ENCODE data around the gene FAM227A. TPM values are rescaled to one million over a fixed set of nuclear protein-coding genes. Genes with fewer than 3 reads are reported as not detected.

FAM227A gene
- total and polyA plus RNA-seq, 2 of the 13 experiments (the other 11 are each of a cell fraction or from before 2014, with no cell fraction given) = 1.0 to 1.5 TPM

DNA sequence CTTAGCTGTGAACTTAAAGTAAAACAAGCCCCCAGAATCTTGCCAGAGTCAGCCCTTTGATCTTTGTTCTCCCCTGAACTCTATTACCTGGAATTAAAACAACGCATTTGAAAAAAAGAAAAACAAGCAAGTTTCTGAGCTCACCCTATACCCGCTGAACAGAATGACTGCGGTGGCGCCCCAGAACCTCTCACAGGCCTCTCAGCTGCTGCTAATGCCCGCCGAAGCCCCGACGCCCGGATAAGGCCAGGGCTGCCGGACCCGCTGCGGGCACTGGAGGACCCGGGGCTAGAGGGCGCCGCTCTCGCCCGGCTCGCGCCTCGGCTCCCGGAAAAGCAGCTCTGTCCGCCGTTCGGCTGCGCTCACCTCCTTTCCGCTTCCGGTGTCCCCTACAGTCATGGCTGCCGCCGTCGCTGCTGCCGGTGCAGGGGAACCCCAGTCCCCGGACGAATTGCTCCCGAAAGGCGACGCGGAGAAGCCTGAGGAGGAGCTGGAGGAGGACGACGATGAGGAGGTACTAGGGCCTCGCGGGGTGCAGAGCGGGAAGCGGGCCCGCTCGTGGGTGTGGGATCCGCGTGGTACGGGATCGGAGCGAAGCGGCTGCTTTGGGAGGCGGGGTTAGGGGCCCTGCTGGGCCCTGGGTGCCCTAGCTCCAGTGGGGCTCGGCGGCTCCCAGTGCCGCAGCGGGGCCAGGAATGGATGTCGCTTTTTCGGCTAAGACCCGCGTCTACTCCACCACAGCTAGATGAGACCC, 25.6 kb upstream of the FAM227A start, which contains the start of gene TOMM22 (continued):
- TF ChIP-seq ZNF326 (CRISPR knock-in tag; IDR thresholded peaks at IDR 0.05; ENCODE audit: borderline replicate concordance) = no peak
- TF ChIP-seq, protein P1, sequence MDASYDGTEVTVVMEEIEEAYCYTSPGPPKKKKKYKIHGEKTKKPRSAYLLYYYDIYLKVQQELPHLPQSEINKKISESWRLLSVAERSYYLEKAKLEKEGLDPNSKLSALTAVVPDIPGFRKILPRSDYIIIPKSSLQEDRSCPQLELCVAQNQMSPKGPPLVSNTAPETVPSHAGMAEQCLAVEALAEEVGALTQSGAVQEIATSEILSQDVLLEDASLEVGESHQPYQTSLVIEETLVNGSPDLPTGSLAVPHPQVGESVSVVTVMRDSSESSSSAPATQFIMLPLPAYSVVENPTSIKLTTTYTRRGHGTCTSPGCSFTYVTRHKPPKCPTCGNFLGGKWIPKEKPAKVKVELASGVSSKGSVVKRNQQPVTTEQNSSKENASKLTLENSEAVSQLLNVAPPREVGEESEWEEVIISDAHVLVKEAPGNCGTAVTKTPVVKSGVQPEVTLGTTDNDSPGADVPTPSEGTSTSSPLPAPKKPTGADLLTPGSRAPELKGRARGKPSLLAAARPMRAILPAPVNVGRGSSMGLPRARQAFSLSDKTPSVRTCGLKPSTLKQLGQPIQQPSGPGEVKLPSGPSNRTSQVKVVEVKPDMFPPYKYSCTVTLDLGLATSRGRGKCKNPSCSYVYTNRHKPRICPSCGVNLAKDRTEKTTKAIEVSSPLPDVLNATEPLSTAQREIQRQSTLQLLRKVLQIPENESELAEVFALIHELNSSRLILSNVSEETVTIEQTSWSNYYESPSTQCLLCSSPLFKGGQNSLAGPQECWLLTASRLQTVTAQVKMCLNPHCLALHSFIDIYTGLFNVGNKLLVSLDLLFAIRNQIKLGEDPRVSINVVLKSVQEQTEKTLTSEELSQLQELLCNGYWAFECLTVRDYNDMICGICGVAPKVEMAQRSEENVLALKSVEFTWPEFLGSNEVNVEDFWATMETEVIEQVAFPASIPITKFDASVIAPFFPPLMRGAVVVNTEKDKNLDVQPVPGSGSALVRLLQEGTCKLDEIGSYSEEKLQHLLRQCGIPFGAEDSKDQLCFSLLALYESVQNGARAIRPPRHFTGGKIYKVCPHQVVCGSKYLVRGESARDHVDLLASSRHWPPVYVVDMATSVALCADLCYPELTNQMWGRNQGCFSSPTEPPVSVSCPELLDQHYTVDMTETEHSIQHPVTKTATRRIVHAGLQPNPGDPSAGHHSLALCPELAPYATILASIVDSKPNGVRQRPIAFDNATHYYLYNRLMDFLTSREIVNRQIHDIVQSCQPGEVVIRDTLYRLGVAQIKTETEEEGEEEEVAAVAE (CRISPR knock-in tag; IDR thresholded peaks at IDR 0.05; ENCODE audit: borderline replicate concordance) = peak; percentile 92
- peak; percentile 99 for TF ChIP-seq ZNF772 (CRISPR knock-in tag; IDR thresholded peaks at IDR 0.05)
- TF ChIP-seq ZNF253 (CRISPR knock-in tag; IDR thresholded peaks at IDR 0.05; ENCODE audit: borderline replicate concordance) = peak; percentile 76; the same call in 1 of the 2 replicates
- TF ChIP-seq ZSCAN21 (CRISPR knock-in tag; IDR thresholded peaks at IDR 0.05; ENCODE audit: borderline replicate concordance) = peak; percentile 84; the same call in 1 of the 2 replicates
- TF ChIP-seq, protein P2, sequence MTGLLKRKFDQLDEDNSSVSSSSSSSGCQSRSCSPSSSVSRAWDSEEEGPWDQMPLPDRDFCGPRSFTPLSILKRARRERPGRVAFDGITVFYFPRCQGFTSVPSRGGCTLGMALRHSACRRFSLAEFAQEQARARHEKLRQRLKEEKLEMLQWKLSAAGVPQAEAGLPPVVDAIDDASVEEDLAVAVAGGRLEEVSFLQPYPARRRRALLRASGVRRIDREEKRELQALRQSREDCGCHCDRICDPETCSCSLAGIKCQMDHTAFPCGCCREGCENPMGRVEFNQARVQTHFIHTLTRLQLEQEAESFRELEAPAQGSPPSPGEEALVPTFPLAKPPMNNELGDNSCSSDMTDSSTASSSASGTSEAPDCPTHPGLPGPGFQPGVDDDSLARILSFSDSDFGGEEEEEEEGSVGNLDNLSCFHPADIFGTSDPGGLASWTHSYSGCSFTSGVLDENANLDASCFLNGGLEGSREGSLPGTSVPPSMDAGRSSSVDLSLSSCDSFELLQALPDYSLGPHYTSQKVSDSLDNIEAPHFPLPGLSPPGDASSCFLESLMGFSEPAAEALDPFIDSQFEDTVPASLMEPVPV (CRISPR knock-in tag; IDR thresholded peaks at IDR 0.05) = peak; percentile 80
- no peak for TF ChIP-seq ZNF20 (CRISPR knock-in tag; IDR thresholded peaks at IDR 0.05)
- TF ChIP-seq, protein P3, sequence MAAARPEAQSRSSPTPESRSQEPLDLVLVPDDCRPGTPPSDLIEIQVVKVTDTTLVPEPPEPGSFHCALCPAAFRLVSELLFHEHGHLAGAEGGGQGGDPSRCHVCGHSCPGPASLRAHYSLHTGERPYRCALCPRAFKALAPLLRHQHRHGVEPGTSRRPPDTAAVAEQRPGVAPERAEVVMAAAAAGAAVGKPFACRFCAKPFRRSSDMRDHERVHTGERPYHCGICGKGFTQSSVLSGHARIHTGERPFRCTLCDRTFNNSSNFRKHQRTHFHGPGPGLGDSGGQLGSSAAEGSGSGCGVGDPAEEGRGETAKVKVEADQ (CRISPR knock-in tag; IDR thresholded peaks at IDR 0.05; ENCODE audit: borderline replicate concordance) = peak; percentile 94; the same call in 1 of the 2 replicates
- no peak for TF ChIP-seq SMC3 (IDR thresholded peaks at IDR 0.05; ENCODE audit: low read length)
- no peak for TF ChIP-seq ZNF775 (CRISPR knock-in tag; IDR thresholded peaks at IDR 0.05; ENCODE audit: borderline replicate concordance)
- TF ChIP-seq, protein P4, sequence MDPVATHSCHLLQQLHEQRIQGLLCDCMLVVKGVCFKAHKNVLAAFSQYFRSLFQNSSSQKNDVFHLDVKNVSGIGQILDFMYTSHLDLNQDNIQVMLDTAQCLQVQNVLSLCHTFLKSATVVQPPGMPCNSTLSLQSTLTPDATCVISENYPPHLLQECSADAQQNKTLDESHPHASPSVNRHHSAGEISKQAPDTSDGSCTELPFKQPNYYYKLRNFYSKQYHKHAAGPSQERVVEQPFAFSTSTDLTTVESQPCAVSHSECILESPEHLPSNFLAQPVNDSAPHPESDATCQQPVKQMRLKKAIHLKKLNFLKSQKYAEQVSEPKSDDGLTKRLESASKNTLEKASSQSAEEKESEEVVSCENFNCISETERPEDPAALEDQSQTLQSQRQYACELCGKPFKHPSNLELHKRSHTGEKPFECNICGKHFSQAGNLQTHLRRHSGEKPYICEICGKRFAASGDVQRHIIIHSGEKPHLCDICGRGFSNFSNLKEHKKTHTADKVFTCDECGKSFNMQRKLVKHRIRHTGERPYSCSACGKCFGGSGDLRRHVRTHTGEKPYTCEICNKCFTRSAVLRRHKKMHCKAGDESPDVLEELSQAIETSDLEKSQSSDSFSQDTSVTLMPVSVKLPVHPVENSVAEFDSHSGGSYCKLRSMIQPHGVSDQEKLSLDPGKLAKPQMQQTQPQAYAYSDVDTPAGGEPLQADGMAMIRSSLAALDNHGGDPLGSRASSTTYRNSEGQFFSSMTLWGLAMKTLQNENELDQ (CRISPR knock-in tag; IDR thresholded peaks at IDR 0.05; ENCODE audit: borderline replicate concordance) = no peak
- TF ChIP-seq RCOR2 (CRISPR knock-in tag; IDR thresholded peaks at IDR 0.05) = peak; percentile 41; the same call in 1 of the 2 replicates
- TF ChIP-seq, protein P5, sequence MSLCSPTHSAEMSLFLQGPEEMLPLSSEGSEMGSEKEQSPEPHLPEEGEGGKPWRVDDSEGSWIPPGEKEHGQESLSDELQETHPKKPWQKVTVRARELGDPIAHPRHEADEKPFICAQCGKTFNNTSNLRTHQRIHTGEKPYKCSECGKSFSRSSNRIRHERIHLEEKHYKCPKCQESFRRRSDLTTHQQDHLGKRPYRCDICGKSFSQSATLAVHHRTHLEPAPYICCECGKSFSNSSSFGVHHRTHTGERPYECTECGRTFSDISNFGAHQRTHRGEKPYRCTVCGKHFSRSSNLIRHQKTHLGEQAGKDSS (CRISPR knock-in tag; IDR thresholded peaks at IDR 0.05; ENCODE audit: borderline replicate concordance, low read depth) = peak; percentile 38; the same call in 1 of the 2 replicates
- TF ChIP-seq, protein P6, sequence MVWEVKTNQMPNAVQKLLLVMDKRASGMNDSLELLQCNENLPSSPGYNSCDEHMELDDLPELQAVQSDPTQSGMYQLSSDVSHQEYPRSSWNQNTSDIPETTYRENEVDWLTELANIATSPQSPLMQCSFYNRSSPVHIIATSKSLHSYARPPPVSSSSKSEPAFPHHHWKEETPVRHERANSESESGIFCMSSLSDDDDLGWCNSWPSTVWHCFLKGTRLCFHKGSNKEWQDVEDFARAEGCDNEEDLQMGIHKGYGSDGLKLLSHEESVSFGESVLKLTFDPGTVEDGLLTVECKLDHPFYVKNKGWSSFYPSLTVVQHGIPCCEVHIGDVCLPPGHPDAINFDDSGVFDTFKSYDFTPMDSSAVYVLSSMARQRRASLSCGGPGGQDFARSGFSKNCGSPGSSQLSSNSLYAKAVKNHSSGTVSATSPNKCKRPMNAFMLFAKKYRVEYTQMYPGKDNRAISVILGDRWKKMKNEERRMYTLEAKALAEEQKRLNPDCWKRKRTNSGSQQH (CRISPR knock-in tag; IDR thresholded peaks at IDR 0.05; ENCODE audit: low read depth) = peak; percentile 96
- TF ChIP-seq MAFG (CRISPR knock-in tag; IDR thresholded peaks at IDR 0.05) = no peak

Data from HepG2 (cell line).